Measurements from ENCODE around the gene ELMOD3.
A peak's percentile ranks its signal among the peaks of the same experiment; 100 is the strongest.
"Not testable (repeated sequence)": the region's sequence is repeated elsewhere in the genome, so short reads cannot be mapped to it uniquely, and the experiment has no call there.

ELMOD3 gene

GRCh38 chr2:85427300-85427835 is 72.8 kb downstream of the ELMOD3 start:
- no peak for DNase-seq (ENCODE audit: low spot score)

GRCh38 chr2:85428343-85428881 is 73.8 kb downstream of the ELMOD3 start:
- no peak for DNase-seq (ENCODE audit: low spot score)

- no peak for DNase-seq (ENCODE audit: low spot score)
Observed at GRCh38 chr2:85429213-85429923, 74.8 kb downstream of the ELMOD3 start.

- no peak for DNase-seq (ENCODE audit: low spot score)
Observed at GRCh38 chr2:85429924-85430289, 75.3 kb downstream of the ELMOD3 start.

GRCh38 chr2:85430752-85431569 is 76.4 kb downstream of the ELMOD3 start:
- DNase-seq (ENCODE audit: low spot score) = no peak

GRCh38 chr2:85431570-85432205 is 77.1 kb downstream of the ELMOD3 start:
- DNase-seq (ENCODE audit: low spot score) = no peak

- peak; percentile 94 for DNase-seq (ENCODE audit: low spot score)
Observed at GRCh38 chr2:85433511-85434089, 79.0 kb downstream of the ELMOD3 start.

GRCh38 chr2:85434696-85435095 is 80.1 kb downstream of the ELMOD3 start:
- no peak for DNase-seq (ENCODE audit: low spot score)

GRCh38 chr2:85435220-85435958 is 80.8 kb downstream of the ELMOD3 start:
- DNase-seq (ENCODE audit: low spot score) = no peak

GRCh38 chr2:85435981-85436835 is 81.6 kb downstream of the ELMOD3 start:
- DNase-seq (ENCODE audit: low spot score) = peak; percentile 4

- DNase-seq (ENCODE audit: low spot score) = peak; percentile 16
Observed at GRCh38 chr2:85436836-85437487, 82.4 kb downstream of the ELMOD3 start.

- DNase-seq (ENCODE audit: low spot score) = peak; percentile 91
Observed at GRCh38 chr2:85437488-85438200, 83.1 kb downstream of the ELMOD3 start.

- DNase-seq (ENCODE audit: low spot score) = no peak
Observed at GRCh38 chr2:85438201-85439024, 83.8 kb downstream of the ELMOD3 start.

- no peak for DNase-seq (ENCODE audit: low spot score)
Observed at GRCh38 chr2:85439025-85439472, 84.5 kb downstream of the ELMOD3 start.

GRCh38 chr2:85439569-85439968 is 85.0 kb downstream of the ELMOD3 start:
- DNase-seq (ENCODE audit: low spot score) = not testable (repeated sequence)

- no peak for DNase-seq (ENCODE audit: low spot score)
Observed at GRCh38 chr2:85439986-85440385, 85.4 kb downstream of the ELMOD3 start.

- DNase-seq (ENCODE audit: low spot score) = no peak
Observed at GRCh38 chr2:85440729-85441128, 86.2 kb downstream of the ELMOD3 start.
